H4 (cell line): ENCODE data around the gene NR3C2. TPM values are rescaled to one million over a fixed set of nuclear protein-coding genes. Genes with fewer than 3 reads are reported as not detected.
A peak's percentile ranks its signal among the peaks of the same experiment; 100 is the strongest.

Source experiments
- DNase-seq: peaks from one replicate; pipeline ENCODE4 v3.0.0-alpha.2; 2015; ENCODE audit warnings: low spot score
- total RNA-seq: library from RNA; depleted of rRNA; stranded (reverse); fragments of >200 nt; shearing (Covaris generic); gene quantifications from 2 replicates; pipeline ENCODE4 v1.2.3, GENCODE V29; 2014

The NR3C2 gene
- total RNA-seq, 1 experiment from 2014 or later = 1.9 TPM

DNA sequence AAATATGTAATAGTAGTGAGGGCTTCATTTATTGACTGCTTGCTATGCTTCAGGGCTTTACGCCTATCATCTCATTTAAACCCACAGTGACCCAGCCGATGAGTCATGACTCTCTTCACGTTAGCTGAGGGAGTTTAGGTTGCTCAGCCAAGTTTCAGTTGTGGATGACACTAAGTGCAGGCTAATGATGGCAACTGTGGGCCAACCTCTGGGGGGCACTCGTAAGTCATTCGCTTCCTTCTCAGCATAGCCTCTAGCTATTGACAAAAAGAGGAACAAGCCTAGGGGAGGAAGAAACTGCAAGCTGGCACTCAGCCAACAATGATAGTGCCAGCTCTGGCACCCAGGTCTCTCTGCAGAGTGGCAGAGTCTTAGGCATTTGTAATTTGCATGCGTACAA is 385.3 kb downstream of the NR3C2 start:
- peak; percentile 46 for DNase-seq

DNA sequence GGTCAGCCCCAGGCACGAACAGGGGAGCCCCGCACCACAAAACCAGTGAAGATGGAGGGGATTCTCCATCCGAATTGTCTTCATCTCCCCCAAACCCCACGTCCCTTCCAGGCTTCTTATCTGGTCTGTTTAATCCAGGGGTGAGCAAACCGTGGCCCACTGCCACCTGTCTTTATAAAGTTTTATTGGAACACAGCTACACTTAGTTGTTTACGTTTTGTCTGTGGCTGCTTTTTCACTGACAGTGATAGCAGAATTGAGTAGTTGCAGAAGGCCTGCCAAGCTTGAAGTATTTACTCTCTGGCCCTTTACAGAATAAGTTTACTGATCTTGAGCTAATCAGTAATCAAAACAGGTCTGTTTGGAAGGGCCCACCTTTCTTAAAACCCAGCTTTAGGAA is 386.4 kb downstream of the NR3C2 start:
- DNase-seq = no peak

DNA sequence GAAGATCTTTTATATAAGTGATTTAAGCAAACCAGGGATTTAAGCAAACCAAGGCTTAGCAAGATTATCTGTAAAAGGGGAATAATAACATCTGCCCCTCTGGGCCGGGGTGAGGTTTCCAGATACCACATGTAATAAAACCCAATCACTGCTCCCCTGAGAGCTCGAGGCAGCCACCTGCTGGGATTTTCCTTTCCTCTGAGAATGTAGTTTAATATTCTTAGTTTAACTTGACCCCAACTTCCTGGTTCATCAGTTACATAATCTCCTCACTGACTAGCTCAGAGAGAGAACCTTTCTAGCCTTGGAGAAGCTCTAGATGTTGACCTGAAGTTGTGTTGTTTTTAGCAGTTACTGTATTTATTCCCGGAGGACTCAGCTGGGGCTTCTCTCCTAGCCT is 387.9 kb downstream of the NR3C2 start:
- no peak for DNase-seq

- no peak for DNase-seq
Measured at GRCh38 chr4:148053298-148054003, 388.8 kb downstream of the NR3C2 start.

GRCh38 chr4:148052448-148052847 is 389.8 kb downstream of the NR3C2 start:
- DNase-seq = no peak

- no peak for DNase-seq
Measured at GRCh38 chr4:148051403-148051802, 390.8 kb downstream of the NR3C2 start.

DNA sequence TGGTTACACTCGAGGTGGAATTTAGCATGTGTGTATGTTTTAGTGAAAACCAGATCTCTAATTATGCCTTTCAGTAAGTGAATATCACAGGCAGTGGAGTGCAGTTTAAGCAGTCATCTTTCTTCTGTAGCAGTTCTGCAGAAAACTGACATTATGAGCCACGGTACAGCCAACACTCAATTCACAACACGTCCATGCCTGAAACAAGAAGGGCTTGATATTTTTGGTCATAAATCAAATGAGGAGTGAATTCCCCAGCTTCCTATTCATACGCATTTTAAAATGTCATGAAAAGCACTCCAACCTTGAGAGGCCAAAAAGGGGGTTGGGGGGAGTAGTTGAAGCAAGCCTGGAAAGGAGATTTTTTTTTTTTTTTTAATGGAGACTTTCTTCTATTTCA is 393.6 kb downstream of the NR3C2 start:
- DNase-seq = no peak

GRCh38 chr4:148044912-148045352 is 397.3 kb downstream of the NR3C2 start:
- DNase-seq = no peak

- no peak for DNase-seq
Measured at GRCh38 chr4:148044089-148044911, 397.9 kb downstream of the NR3C2 start.

GRCh38 chr4:148041606-148042329 is 400.4 kb downstream of the NR3C2 start:
- DNase-seq = no peak

GRCh38 chr4:148034813-148035212 is 407.4 kb downstream of the NR3C2 start:
- DNase-seq = no peak

DNA sequence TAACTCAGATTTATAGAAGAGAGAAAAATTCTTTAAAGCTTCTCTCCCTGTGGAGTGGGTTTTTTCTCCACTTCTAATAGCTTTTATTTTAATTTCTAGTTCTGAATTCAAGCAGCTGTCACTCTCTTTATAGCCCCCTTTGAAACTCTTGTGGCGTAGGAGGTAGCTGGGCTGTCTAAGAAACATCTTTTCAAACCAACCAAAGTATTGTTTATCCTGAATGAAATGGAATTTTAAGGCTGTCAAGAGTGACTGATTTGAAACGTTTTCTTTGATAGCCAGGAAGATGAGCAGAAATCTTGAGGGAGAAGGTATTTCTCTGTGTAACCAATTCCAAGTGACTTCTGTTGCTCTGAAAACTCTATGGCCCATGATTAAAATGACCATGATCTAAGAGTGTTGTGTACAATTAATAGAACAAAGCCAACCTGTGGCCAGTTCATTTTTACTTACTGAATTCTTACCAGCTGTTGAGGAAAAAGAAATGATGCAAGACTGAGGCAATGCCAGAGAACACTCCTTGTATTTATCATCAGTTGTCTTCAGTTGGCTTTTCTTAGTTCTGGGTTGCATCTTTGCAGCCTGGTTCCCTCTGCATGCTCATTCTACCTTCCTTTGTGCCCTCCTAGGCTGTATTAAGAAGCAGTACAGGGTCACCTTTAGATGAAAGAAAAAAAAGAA is 411.9 kb downstream of the NR3C2 start:
- DNase-seq = no peak

DNA sequence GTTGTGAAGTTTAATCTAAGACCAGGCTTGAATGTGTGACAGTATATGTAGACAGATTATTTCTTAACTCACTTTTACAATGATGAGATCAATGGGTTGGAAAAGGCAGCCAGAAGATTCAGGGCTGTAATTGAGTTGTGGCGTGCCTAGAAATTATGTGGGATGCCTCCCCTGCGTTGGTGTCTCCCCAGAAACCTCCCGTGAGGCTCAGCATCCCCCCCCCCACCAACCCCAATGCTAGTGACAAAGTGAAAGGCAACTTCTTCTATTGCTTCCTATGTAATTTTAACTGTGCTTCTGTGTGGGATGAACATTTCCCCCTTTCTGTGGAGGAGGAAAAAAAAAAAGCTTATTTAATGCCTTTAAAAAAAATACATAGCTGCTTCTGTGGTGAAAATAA is 412.4 kb downstream of the NR3C2 start:
- DNase-seq = no peak
